ENCODE measurements around the gene KDSR. TPM values are rescaled to one million over a fixed set of nuclear protein-coding genes. Genes with fewer than 3 reads are reported as not detected.

The KDSR gene
- total RNA-seq, 1 donor from 2014 or later, result 208 TPM

GRCh38 chr18:63326011-63326410, 41.0 kb downstream of the KDSR start:
- Histone ChIP-seq H3K4me3 (no peak overlapping the region), H3K27me3 (no peaks in the 10 kb centered on the region), H3K27ac (no peak overlapping the region), H3K36me3 (peaks cover 1 to 7% of the 10 kb centered on the region in 2 donors), H3K9me3 (no peaks in the 10 kb centered on the region), H3K4me1 (peaks cover 0 to 6% of the 10 kb centered on the region in 2 donors)
- intact Hi-C loops (cut with DNase I), result loop anchor here (10.0 kb wide), 1 partner anchor 611 kb away; the partner anchor contains the start of gene PHLPP1
- no peak for DNase-seq (ENCODE audit: low spot score in 2 of 2)
- TF ChIP-seq CTCF (IDR thresholded peaks at IDR 0.05), result no peak

- no peak for DNase-seq (ENCODE audit: low spot score in 2 of 2)
- H3K9me3 ChIP-seq, result no peaks in the 10 kb centered on the region
- H3K27me3 ChIP-seq, result no peaks in the 10 kb centered on the region
- intact Hi-C loops (cut with DNase I), result loop anchor here (10.0 kb wide), 1 partner anchor 610 kb away; the partner anchor contains the start of gene PHLPP1
- no peak overlapping the region for H3K4me3 ChIP-seq
- peaks cover 0 to 6% of the 10 kb centered on the region in 2 donors for H3K4me1 ChIP-seq
- no peak overlapping the region for H3K27ac ChIP-seq
- TF ChIP-seq CTCF (IDR thresholded peaks at IDR 0.05), result no peak
- no peaks in the 10 kb centered on the region for H3K36me3 ChIP-seq
These were observed 41.8 kb downstream of the KDSR start for GRCh38 chr18:63325086-63325686.

GRCh38 chr18:63322908-63323634, 43.9 kb downstream of the KDSR start:
- Histone ChIP-seq H3K4me3 (peak overlapping the region in 1 of 2 donors; percentile 12), H3K4me1 (peaks cover 0 to 6% of the 10 kb centered on the region in 2 donors), H3K36me3 (no peaks in the 10 kb centered on the region), H3K9me3 (no peaks in the 10 kb centered on the region), H3K27ac (peak overlapping the region; percentile 87 to 95), H3K27me3 (no peaks in the 10 kb centered on the region)
- peak in 1 of 2 donors; percentile 73 for DNase-seq (ENCODE audit: low spot score in 2 of 2)
- TF ChIP-seq CTCF (IDR thresholded peaks at IDR 0.05), result peak; percentile 77 to 78 (median 78)
- intact Hi-C loops (cut with DNase I), result loop anchor here (1.0 to 10.0 kb wide), 5 partner anchors 99 to 608 kb away; partner anchors contain the start of genes PHLPP1 and VPS4B

- no peak for TF ChIP-seq CTCF (IDR thresholded peaks at IDR 0.05)
- no peak for DNase-seq (ENCODE audit: low spot score in 2 of 2)
- H3K27ac ChIP-seq, result peak overlapping the region; percentile 87 to 95
- H3K4me1 ChIP-seq, result peaks cover under 1 to 6% of the 10 kb centered on the region in 2 donors
- no peaks in the 10 kb centered on the region for H3K9me3 ChIP-seq
- peak overlapping the region in 1 of 2 donors; percentile 12 for H3K4me3 ChIP-seq
- H3K36me3 ChIP-seq, result no peaks in the 10 kb centered on the region
- H3K27me3 ChIP-seq, result no peaks in the 10 kb centered on the region
- intact Hi-C loops (cut with DNase I), result loop anchor here (1.0 to 10.0 kb wide), 4 partner anchors 100 to 607 kb away; partner anchors contain the start of genes PHLPP1 and VPS4B
These were observed 44.8 kb downstream of the KDSR start for GRCh38 chr18:63322206-63322605.

- DNase-seq (ENCODE audit: low spot score in 2 of 2), result no peak
- peak overlapping the region; percentile 87 to 95 for H3K27ac ChIP-seq
- intact Hi-C loops (cut with DNase I), result loop anchor here (2.0 to 10.0 kb wide), 3 partner anchors 46 to 606 kb away; partner anchors contain the start of genes KDSR, PHLPP1 and VPS4B
- TF ChIP-seq CTCF (IDR thresholded peaks at IDR 0.05), result no peak
- H3K4me3 ChIP-seq, result peak overlapping the region in 1 of 2 donors; percentile 68
- H3K36me3 ChIP-seq, result no peaks in the 10 kb centered on the region
- H3K4me1 ChIP-seq, result peaks cover 3 to 6% of the 10 kb centered on the region in 2 donors
- H3K27me3 ChIP-seq, result no peaks in the 10 kb centered on the region
- no peaks in the 10 kb centered on the region for H3K9me3 ChIP-seq
These were observed 45.7 kb downstream of the KDSR start for GRCh38 chr18:63321291-63321690.
